ENCODE measurements around the gene ITIH4.

- TF ChIP-seq TARDBP (IDR thresholded peaks at IDR 0.05) (no peak), PKNOX1 (IDR thresholded peaks at IDR 0.05) (no peak), HDGF (IDR thresholded peaks at IDR 0.05; ENCODE audit: borderline replicate concordance) (no peak), BHLHE40 (IDR thresholded peaks at IDR 0.05; ENCODE audit: borderline replicate concordance) (no peak), SUZ12 (IDR thresholded peaks at IDR 0.05) (no peak), ELF4 (IDR thresholded peaks at IDR 0.05) (no peak), FOXM1 (IDR thresholded peaks at IDR 0.05; ENCODE audit: borderline replicate concordance) (no peak), ZNF384 (IDR thresholded peaks at IDR 0.05) (no peak), FOXK2 (IDR thresholded peaks at IDR 0.05) (no peak), CTBP1 (IDR thresholded peaks at IDR 0.05; ENCODE audit: borderline replicate concordance) (no peak), NFRKB (IDR thresholded peaks at IDR 0.05) (no peak)
These were observed 40.0 kb upstream of the ITIH4 start for GRCh38 chr3:52870471-52870870.
